Mesendoderm (in vitro differentiated cells): ENCODE measurements around the gene SUPV3L1.

Source experiments
- DNase-seq: peaks from one replicate; pipeline ENCODE4 v3.0.0; 2013
- H2AK5ac ChIP-seq: 2 replicates; pipeline ENCODE4 v1.6.1; 2013; ENCODE audit warnings: low read length, inconsistent platforms
- H2BK120ac ChIP-seq: 2 replicates; pipeline ENCODE4 v1.6.1; 2013; ENCODE audit warnings: low read depth, mild to moderate bottlenecking, low read length, moderate library complexity, mixed read lengths
- H2BK15ac ChIP-seq: replicated peaks from 2 replicates; pipeline ENCODE4 v1.6.1; 2013; ENCODE audit warnings: low read depth, mild to moderate bottlenecking, moderate library complexity
- H2BK5ac ChIP-seq: 2 replicates; pipeline ENCODE4 v1.6.1; 2013; ENCODE audit warnings: low read length, inconsistent platforms
- H3K18ac ChIP-seq: 2 replicates; pipeline ENCODE4 v1.6.1; 2013; ENCODE audit warnings: mild to moderate bottlenecking, low read length, mixed read lengths
- H3K23ac ChIP-seq: one replicate; pipeline ENCODE4 v1.6.1; 2013; ENCODE audit warnings: low read length
- H3K27ac ChIP-seq: 2 replicates; pipeline ENCODE4 v1.5.1; 2013; ENCODE audit warnings: low read depth, mild to moderate bottlenecking, inconsistent platforms, low read length, moderate library complexity
- H3K27me3 ChIP-seq: 2 replicates; pipeline ENCODE4 v1.6.1; 2013; ENCODE audit warnings: low read length, control low read depth, mild to moderate bottlenecking, inconsistent platforms; ENCODE audit not compliant: insufficient read depth, poor library complexity
- H3K36me3 ChIP-seq: 2 replicates; pipeline ENCODE4 v1.6.1; 2013; ENCODE audit warnings: low read length, inconsistent platforms; ENCODE audit not compliant: control insufficient read depth, insufficient read depth
- H3K4ac ChIP-seq: one replicate; pipeline ENCODE4 v1.6.1; 2013; ENCODE audit warnings: low read depth, mild to moderate bottlenecking, low read length, moderate library complexity
- H3K4me1 ChIP-seq: 2 replicates; pipeline ENCODE4 v1.6.1; 2013; ENCODE audit warnings: low read depth, low read length, inconsistent platforms; ENCODE audit not compliant: control insufficient read depth
- H3K4me2 ChIP-seq: 2 replicates; pipeline ENCODE4 v1.6.1; 2013; ENCODE audit warnings: low read length
- H3K4me3 ChIP-seq: 2 replicates; pipeline ENCODE4 v1.5.1; 2013; ENCODE audit warnings: mild to moderate bottlenecking, low read length
- H3K56ac ChIP-seq: one replicate; pipeline ENCODE4 v1.6.1; 2013; ENCODE audit warnings: low read length
- H3K79me1 ChIP-seq: 2 replicates; pipeline ENCODE4 v1.6.1; 2013; ENCODE audit warnings: low read length, inconsistent platforms
- H3K79me2 ChIP-seq: 2 replicates; pipeline ENCODE4 v1.6.1; 2013; ENCODE audit warnings: mild to moderate bottlenecking, low read length; ENCODE audit not compliant: control insufficient read depth, insufficient read depth
- H3K9ac ChIP-seq: 2 replicates; pipeline ENCODE4 v1.6.1; 2013; ENCODE audit warnings: low read length, inconsistent platforms
- H4K5ac ChIP-seq: one replicate; pipeline ENCODE4 v1.6.1; 2013; ENCODE audit warnings: low read length
- H4K8ac ChIP-seq: one replicate; pipeline ENCODE4 v1.6.1; 2013; ENCODE audit warnings: low read depth, mild to moderate bottlenecking, control low read depth, low read length, moderate library complexity
- WGBS: extraction: QIAGEN DNeasy Blood & Tissue Kit; methylation state at CpG from one replicate; pipeline ENCODE4 v1.1.7; 2013; ENCODE audit warnings: low lambda C conversion rate, missing lambda C conversion rate; ENCODE audit not compliant: insufficient coverage; ENCODE audit errors: extremely low coverage; 5-methylcytosine and 5-hydroxymethylcytosine counted together

Gene SUPV3L1

DNA sequence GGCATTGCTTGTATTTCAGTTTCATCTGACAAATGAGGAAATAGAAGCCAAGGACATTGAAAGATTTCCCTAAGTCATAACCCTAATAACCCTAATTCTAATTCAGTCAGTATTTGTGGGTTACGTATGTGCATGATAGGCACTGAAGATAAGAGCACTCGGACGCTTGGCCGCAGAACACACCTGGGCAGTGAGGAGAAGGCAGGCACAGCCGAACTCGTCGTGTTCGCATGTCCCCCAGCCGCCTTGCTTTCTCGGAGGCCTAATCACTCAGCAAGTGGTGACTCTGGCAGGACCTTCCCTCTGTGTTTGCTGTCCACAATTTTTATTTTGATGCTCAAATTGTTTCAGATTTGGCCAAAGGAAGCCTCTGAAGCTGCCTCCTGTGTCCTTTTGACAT is 63.8 kb downstream of the SUPV3L1 start:
- Histone ChIP-seq H4K8ac (no peak overlapping the region), H3K4ac (no peak overlapping the region), H3K27me3 (no peaks in the 10 kb centered on the region), H3K56ac (no peak overlapping the region), H3K27ac (no peak overlapping the region), H2BK120ac (no peak overlapping the region), H3K36me3 (no peaks in the 10 kb centered on the region), H3K18ac (no peak overlapping the region), H3K79me2 (no peaks in the 10 kb centered on the region), H3K9ac (no peak overlapping the region), H2BK5ac (no peak overlapping the region), H3K4me2 (no peak overlapping the region), H2AK5ac (no peak overlapping the region), H3K4me3 (no peak overlapping the region), H2BK15ac (no peak overlapping the region), H3K4me1 (no peaks in the 10 kb centered on the region), H4K5ac (no peak overlapping the region), H3K79me1 (no peaks in the 10 kb centered on the region), H3K23ac (no peak overlapping the region)
- no peak for DNase-seq
- no CpG with 5 or more reads among the region's 10 CpGs for WGBS

DNA sequence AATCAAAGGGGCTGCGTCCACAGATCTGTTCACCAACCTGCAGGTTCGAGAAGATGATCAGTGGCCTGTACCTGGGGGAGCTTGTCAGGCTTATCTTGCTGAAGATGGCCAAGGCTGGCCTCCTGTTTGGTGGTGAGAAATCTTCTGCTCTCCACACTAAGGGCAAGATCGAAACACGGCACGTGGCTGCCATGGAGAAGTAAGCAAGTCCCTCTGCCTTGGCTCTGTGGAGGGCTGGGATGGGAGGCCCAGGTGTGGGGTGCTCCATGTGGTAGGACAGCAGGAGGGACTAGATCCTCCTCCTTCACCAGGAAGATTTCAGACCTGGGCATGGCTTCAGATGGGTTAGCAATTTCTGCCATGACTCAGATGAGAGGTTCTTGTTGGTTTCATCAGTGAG is 66.0 kb downstream of the SUPV3L1 start:
- Histone ChIP-seq H2BK15ac (no peak overlapping the region), H2BK120ac (no peak overlapping the region)
- WGBS: no CpG with 5 or more reads among the region's 5 CpGs

DNA sequence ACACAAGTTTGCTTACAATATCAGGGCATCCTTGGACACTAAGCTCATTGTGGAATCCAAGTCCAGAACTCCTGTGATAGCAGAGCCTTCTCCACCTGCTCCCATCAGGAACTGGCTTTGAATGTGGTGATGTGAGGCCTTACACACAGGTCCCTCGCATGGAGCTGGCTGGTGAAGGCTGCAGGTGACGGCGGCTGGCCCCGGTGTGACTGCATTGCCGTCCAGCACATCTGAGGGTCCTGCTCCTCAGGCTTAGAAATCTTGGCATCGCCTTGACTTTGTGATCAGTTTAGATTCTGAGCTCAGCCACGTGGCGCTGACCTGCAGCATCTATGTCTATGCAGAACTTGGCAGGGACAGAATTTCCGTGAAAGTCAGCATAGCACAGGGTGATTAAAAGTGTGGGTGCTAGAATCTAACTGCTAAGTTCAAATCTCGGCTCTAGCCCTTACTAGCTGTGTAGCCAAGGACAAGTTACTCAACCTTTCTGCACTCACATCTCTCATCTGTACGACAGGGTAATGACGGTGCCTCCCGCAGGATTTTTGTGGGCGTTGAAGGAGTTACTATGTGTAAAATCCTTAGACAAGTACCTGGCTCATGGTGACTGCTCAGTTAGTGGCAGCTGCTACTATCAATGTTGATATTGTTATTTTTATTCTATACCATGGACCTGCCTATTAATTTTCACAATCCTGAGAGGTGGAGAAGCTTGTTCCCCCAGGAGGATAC is 66.7 kb downstream of the SUPV3L1 start:
- no peak overlapping the region for H3K18ac ChIP-seq
- no CpG with 5 or more reads among the region's 14 CpGs for WGBS
- H3K79me2 ChIP-seq: no peaks in the 10 kb centered on the region
- no peak overlapping the region for H2BK5ac ChIP-seq
- H2BK120ac ChIP-seq: no peak overlapping the region
- H4K8ac ChIP-seq: no peak overlapping the region
- H3K4me2 ChIP-seq: no peak overlapping the region
- H3K27me3 ChIP-seq: no peaks in the 10 kb centered on the region
- no peak overlapping the region for H3K9ac ChIP-seq
- H3K56ac ChIP-seq: no peak overlapping the region
- no peak for DNase-seq
- no peaks in the 10 kb centered on the region for H3K79me1 ChIP-seq
- no peak overlapping the region for H3K4me3 ChIP-seq
- no peak overlapping the region for H2BK15ac ChIP-seq
- H3K23ac ChIP-seq: no peak overlapping the region
- no peaks in the 10 kb centered on the region for H3K4me1 ChIP-seq
- H3K27ac ChIP-seq: no peak overlapping the region
- no peak overlapping the region for H4K5ac ChIP-seq
- H2AK5ac ChIP-seq: no peak overlapping the region
- H3K4ac ChIP-seq: no peak overlapping the region
- no peaks in the 10 kb centered on the region for H3K36me3 ChIP-seq

More for the DNA sequence above, 66.0 kb downstream of the SUPV3L1 start:
- Histone ChIP-seq H3K27me3 (no peaks in the 10 kb centered on the region), H2BK5ac (no peak overlapping the region), H3K23ac (no peak overlapping the region), H3K4me2 (no peak overlapping the region), H3K18ac (no peak overlapping the region), H3K9ac (no peak overlapping the region), H3K79me1 (no peaks in the 10 kb centered on the region), H3K4me3 (no peak overlapping the region), H3K36me3 (no peaks in the 10 kb centered on the region), H4K5ac (no peak overlapping the region), H3K4me1 (no peaks in the 10 kb centered on the region), H2AK5ac (no peak overlapping the region), H3K27ac (no peak overlapping the region), H3K4ac (no peak overlapping the region), H3K56ac (no peak overlapping the region), H4K8ac (no peak overlapping the region), H3K79me2 (no peaks in the 10 kb centered on the region)
- DNase-seq: no peak

DNA sequence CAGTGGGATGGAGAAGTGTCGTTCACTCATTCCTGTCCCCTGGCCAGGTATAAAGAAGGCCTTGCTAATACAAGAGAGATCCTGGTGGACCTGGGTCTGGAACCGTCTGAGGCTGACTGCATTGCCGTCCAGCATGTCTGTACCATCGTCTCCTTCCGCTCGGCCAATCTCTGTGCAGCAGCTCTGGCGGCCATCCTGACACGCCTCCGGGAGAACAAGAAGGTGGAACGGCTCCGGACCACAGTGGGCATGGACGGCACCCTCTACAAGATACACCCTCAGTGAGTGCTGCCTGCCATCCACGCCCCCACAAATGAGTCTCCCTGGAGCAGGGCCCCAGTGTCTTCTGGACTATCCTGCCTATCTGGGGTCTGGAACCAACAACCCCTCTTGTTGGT is 67.3 kb downstream of the SUPV3L1 start:
- H3K18ac ChIP-seq: no peak overlapping the region
- no CpG with 5 or more reads among the region's 13 CpGs for whole genome bisulfite sequencing
- H2BK120ac ChIP-seq: no peak overlapping the region
- DNase-seq: no peak
- H2BK5ac ChIP-seq: no peak overlapping the region
- no peak overlapping the region for H2BK15ac ChIP-seq
- no peaks in the 10 kb centered on the region for H3K36me3 ChIP-seq
- H3K27ac ChIP-seq: no peak overlapping the region
- H3K23ac ChIP-seq: no peak overlapping the region
- H3K4ac ChIP-seq: no peak overlapping the region
- no peak overlapping the region for H4K8ac ChIP-seq
- H2AK5ac ChIP-seq: no peak overlapping the region
- no peak overlapping the region for H4K5ac ChIP-seq
- no peaks in the 10 kb centered on the region for H3K27me3 ChIP-seq
- H3K4me2 ChIP-seq: no peak overlapping the region
- H3K4me1 ChIP-seq: no peaks in the 10 kb centered on the region
- no peak overlapping the region for H3K9ac ChIP-seq
- H3K4me3 ChIP-seq: no peak overlapping the region
- no peaks in the 10 kb centered on the region for H3K79me2 ChIP-seq
- no peaks in the 10 kb centered on the region for H3K79me1 ChIP-seq
- H3K56ac ChIP-seq: no peak overlapping the region

DNA sequence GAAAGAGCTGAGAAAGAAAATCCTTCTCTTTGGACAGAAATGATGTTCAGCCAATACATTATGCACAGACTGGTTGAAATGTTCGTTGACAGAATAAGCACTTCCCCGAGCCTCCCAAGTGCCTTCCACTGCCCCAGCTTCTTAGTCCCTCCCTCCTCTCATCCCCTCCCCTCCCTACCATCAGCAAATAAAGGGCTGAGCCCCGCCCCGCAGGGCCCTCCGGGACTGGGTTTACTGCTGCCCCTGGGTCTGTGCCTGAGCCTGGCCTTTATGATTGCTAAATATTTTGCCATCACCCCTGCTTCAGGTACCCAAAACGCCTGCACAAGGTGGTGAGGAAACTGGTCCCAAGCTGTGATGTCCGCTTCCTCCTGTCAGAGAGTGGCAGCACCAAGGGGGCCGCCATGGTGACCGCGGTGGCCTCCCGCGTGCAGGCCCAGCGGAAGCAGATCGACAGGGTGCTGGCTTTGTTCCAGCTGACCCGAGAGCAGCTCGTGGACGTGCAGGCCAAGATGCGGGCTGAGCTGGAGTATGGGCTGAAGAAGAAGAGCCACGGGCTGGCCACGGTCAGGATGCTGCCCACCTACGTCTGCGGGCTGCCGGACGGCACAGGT is 68.2 kb downstream of the SUPV3L1 start:
- H2AK5ac ChIP-seq: no peak overlapping the region
- H2BK5ac ChIP-seq: no peak overlapping the region
- H2BK15ac ChIP-seq: no peak overlapping the region
- H3K27ac ChIP-seq: no peak overlapping the region
- H2BK120ac ChIP-seq: no peak overlapping the region
- no CpG with 5 or more reads among the region's 24 CpGs for WGBS
- no peak overlapping the region for H4K8ac ChIP-seq
- no peaks in the 10 kb centered on the region for H3K27me3 ChIP-seq
- no peak overlapping the region for H4K5ac ChIP-seq
- no peaks in the 10 kb centered on the region for H3K79me1 ChIP-seq
- no peak overlapping the region for H3K4me3 ChIP-seq
- H3K4ac ChIP-seq: no peak overlapping the region
- H3K9ac ChIP-seq: no peak overlapping the region
- no peak overlapping the region for H3K4me2 ChIP-seq
- H3K79me2 ChIP-seq: no peaks in the 10 kb centered on the region
- no peak overlapping the region for H3K56ac ChIP-seq
- no peaks in the 10 kb centered on the region for H3K4me1 ChIP-seq
- no peak overlapping the region for H3K18ac ChIP-seq
- no peak for DNase-seq
- H3K36me3 ChIP-seq: no peaks in the 10 kb centered on the region
- no peak overlapping the region for H3K23ac ChIP-seq

DNA sequence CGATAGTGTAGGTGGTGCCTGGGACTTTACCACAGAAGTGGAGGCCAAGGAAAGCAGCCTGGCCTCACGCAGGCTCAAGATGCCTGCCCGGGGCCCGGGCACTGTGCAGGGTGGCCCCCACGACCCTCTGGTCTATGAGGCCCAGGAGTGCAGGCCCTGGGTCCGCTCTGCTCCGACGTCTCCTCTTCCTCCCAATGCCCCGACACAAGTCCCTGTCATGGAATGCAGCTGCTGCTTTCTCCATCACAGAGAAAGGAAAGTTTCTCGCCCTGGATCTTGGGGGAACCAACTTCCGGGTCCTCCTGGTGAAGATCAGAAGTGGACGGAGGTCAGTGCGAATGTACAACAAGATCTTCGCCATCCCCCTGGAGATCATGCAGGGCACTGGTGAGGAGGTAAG is 70.0 kb downstream of the SUPV3L1 start:
- H3K23ac ChIP-seq: no peak overlapping the region
- no peaks in the 10 kb centered on the region for H3K36me3 ChIP-seq
- WGBS: no CpG with 5 or more reads among the region's 14 CpGs
- no peak overlapping the region for H3K4me2 ChIP-seq
- H3K27me3 ChIP-seq: no peaks in the 10 kb centered on the region
- no peak overlapping the region for H4K5ac ChIP-seq
- no peak overlapping the region for H2BK15ac ChIP-seq
- no peaks in the 10 kb centered on the region for H3K4me1 ChIP-seq
- H3K4me3 ChIP-seq: no peak overlapping the region
- H3K56ac ChIP-seq: no peak overlapping the region
- no peak overlapping the region for H4K8ac ChIP-seq
- H3K9ac ChIP-seq: no peak overlapping the region
- H3K4ac ChIP-seq: no peak overlapping the region
- no peak overlapping the region for H2BK120ac ChIP-seq
- H2AK5ac ChIP-seq: no peak overlapping the region
- no peaks in the 10 kb centered on the region for H3K79me1 ChIP-seq
- no peak overlapping the region for H3K27ac ChIP-seq
- no peak overlapping the region for H2BK5ac ChIP-seq
- no peak overlapping the region for H3K18ac ChIP-seq
- H3K79me2 ChIP-seq: no peaks in the 10 kb centered on the region
- no peak for DNase-seq
